Prostate gland (tissue), 2 donors: ENCODE data around the gene RAPGEF2. TPM values are rescaled to one million over a fixed set of nuclear protein-coding genes. Genes with fewer than 3 reads are reported as not detected.

ENCODE experiments used
- DNase-seq: peaks from one replicate; pipeline ENCODE4 v3.0.0-alpha.2; 2019; ENCODE audit warnings: low spot score
- H3K27ac ChIP-seq, 2 donors: fragments of 200-600 bp; sonication (generic); 2 replicates each; pipeline ENCODE4 v1.5.1; 2017 to 2019
- H3K27me3 ChIP-seq: fragments of 200-600 bp; sonication (generic); replicated peaks from 2 replicates; pipeline ENCODE4 v1.5.1; 2019; ENCODE audit not compliant: insufficient read depth
- H3K36me3 ChIP-seq, 2 donors: fragments of 200-600 bp; sonication (generic); 1 replicate in 1 of 2; 2 replicates in 1 of 2; pipeline versions ENCODE4 v1.5.1 to v1.8.1; 2017 to 2019
- H3K4me1 ChIP-seq: fragments of 200-600 bp; sonication (generic); replicated peaks from 2 replicates; pipeline ENCODE4 v1.5.1; 2019
- H3K4me3 ChIP-seq, 2 donors: fragments of 200-600 bp; sonication (generic); 2 replicates each; pipeline ENCODE4 v1.5.1; 2017 to 2019
- H3K9me3 ChIP-seq: fragments of 200-600 bp; sonication (generic); 2 replicates; pipeline ENCODE4 v1.5.1; 2017
- CTCF ChIP-seq, 4 experiments: fragments of 200-600 bp in 2 of 4; fragments of 450-650 bp in 2 of 4; sonication (generic) in 2 of 4; IDR thresholded peaks; 1 replicate in 3 of 4; 2 replicates in 1 of 4; pipeline ENCODE4 v1.5.1; 2016 to 2019; ENCODE audit warnings: antibody characterized with exemption in 4 of 4, mild to moderate bottlenecking in 2 of 4, moderate library complexity in 2 of 4
- POLR2A ChIP-seq: fragments of 450-650 bp; IDR thresholded peaks from one replicate; pipeline ENCODE4 v1.6.1; 2016; ENCODE audit warnings: antibody characterized with exemption, mild to moderate bottlenecking
- POLR2AphosphoS5 ChIP-seq: sonication (generic); formaldehyde crosslinking; IDR thresholded peaks from one replicate; pipeline ENCODE4 v1.6.1; 2017; ENCODE audit warnings: antibody characterized with exemption
- WGBS: methylation state at CpG from one replicate; pipeline ENCODE4 v1.1.5; 2018; 5-methylcytosine and 5-hydroxymethylcytosine counted together
- intact Hi-C: fragments of 100-400 bp; cut with DNase I; formaldehyde crosslinking; loops from one replicate; pipeline ENCODE4 v1.14.2; 2022
- total RNA-seq, 2 donors: library from RNA; depleted of rRNA; stranded (reverse); fragments of >200 nt; gene quantifications; one replicate each; pipeline ENCODE4 v1.1.0, GENCODE V29; 2016

The RAPGEF2 gene
- total RNA-seq, 2 donors from 2014 or later: 29.2 to 29.5 TPM

GRCh38 chr4:159162576-159162975 lies 59.7 kb downstream of the RAPGEF2 start:
- DNase-seq: no peak
- intact Hi-C loops: no loop called here
- Histone ChIP-seq H3K4me1 (no peaks in the 10 kb centered on the region), H3K27ac (no peak overlapping the region), H3K4me3 (no peak overlapping the region), H3K36me3 (no peaks in the 10 kb centered on the region), H3K9me3 (no peaks in the 10 kb centered on the region), H3K27me3 (no peaks in the 10 kb centered on the region)
- 52% methylated on average over 1 of the region's 1 CpG for WGBS
- TF ChIP-seq POLR2A: no peak
- TF ChIP-seq POLR2AphosphoS5: no peak
- TF ChIP-seq CTCF (IDR thresholded peaks at IDR 0.05): no peak

- Histone ChIP-seq H3K9me3 (no peaks in the 10 kb centered on the region), H3K27ac (no peak overlapping the region), H3K36me3 (no peaks in the 10 kb centered on the region), H3K4me1 (no peaks in the 10 kb centered on the region), H3K27me3 (no peaks in the 10 kb centered on the region), H3K4me3 (no peak overlapping the region)
- intact Hi-C loops: no loop called here
- TF ChIP-seq POLR2AphosphoS5: no peak
- no peak for TF ChIP-seq CTCF (IDR thresholded peaks at IDR 0.05)
- no peak for TF ChIP-seq POLR2A
- DNase-seq: no peak
These were observed 60.6 kb downstream of the RAPGEF2 start for GRCh38 chr4:159163521-159163920.

- Histone ChIP-seq H3K9me3 (no peaks in the 10 kb centered on the region), H3K36me3 (no peaks in the 10 kb centered on the region), H3K4me1 (no peaks in the 10 kb centered on the region), H3K27me3 (no peaks in the 10 kb centered on the region), H3K27ac (no peak overlapping the region), H3K4me3 (no peak overlapping the region)
- WGBS: 97% methylated on average over 5 of the region's 5 CpGs
- intact Hi-C loops: loop anchor here (10.0 kb wide), 1 partner anchor 65 kb away; the partner anchor contains the start of gene RAPGEF2
- no peak for DNase-seq
- TF ChIP-seq CTCF (IDR thresholded peaks at IDR 0.05) (no peak), POLR2A (no peak)
These were observed 66.8 kb downstream of the RAPGEF2 start for GRCh38 chr4:159169404-159170302.

- Histone ChIP-seq H3K4me3 (no peak overlapping the region), H3K27me3 (no peaks in the 10 kb centered on the region), H3K36me3 (no peaks in the 10 kb centered on the region), H3K4me1 (no peaks in the 10 kb centered on the region), H3K27ac (no peak overlapping the region), H3K9me3 (no peaks in the 10 kb centered on the region)
- intact Hi-C loops: loop anchor here (10.0 kb wide), 1 partner anchor 66 kb away; the partner anchor contains the start of gene RAPGEF2
- WGBS: 87% methylated on average over 4 of the region's 4 CpGs
- no peak for TF ChIP-seq POLR2A
- TF ChIP-seq POLR2AphosphoS5: no peak
- TF ChIP-seq CTCF (IDR thresholded peaks at IDR 0.05): no peak
- DNase-seq: no peak
These were observed 68.4 kb downstream of the RAPGEF2 start for GRCh38 chr4:159171287-159171686.

GRCh38 chr4:159173886-159174285 lies 71.0 kb downstream of the RAPGEF2 start:
- Histone ChIP-seq H3K27ac (no peak overlapping the region), H3K36me3 (no peaks in the 10 kb centered on the region), H3K27me3 (no peaks in the 10 kb centered on the region), H3K4me1 (no peaks in the 10 kb centered on the region), H3K9me3 (no peaks in the 10 kb centered on the region), H3K4me3 (no peak overlapping the region)
- DNase-seq: no peak
- TF ChIP-seq POLR2AphosphoS5: no peak
- TF ChIP-seq CTCF (IDR thresholded peaks at IDR 0.05): no peak
- TF ChIP-seq POLR2A: no peak
- intact Hi-C loops: loop anchor here (2.0 to 10.0 kb wide), 2 partner anchors 69 to 315 kb away; partner anchors contain the start of gene RAPGEF2
- 86% methylated on average over 4 of the region's 4 CpGs for WGBS
